DLD1 (cell line): ENCODE results near the gene SHC4.

Experiments used
- in situ Hi-C: cut with HindIII; loops from 2 replicates; pipeline ENCODE4 v1.10.0; 2017; ENCODE audit warnings: low sequenced_read_pairs

The SHC4 gene

DNA sequence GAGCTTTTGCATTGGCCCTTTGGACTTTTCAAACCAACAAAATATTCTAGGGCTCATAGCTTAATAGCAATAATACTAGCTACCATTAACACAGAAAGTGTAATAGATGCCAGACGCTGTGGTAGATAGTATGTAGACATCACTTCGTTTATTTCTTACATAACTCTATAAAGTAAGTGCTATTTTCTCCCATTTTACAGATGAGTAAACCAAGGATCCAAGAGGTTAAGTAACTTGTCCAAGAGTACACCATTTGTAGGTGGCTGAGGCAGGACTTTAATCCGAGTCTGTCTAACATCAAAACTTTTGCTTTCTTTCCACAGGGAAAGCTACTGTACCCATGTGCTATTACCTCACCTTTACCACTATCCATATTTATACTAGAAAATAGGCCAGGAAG lies 73.8 kb downstream of the SHC4 start:
- in situ Hi-C loops, result no loop called here

DNA sequence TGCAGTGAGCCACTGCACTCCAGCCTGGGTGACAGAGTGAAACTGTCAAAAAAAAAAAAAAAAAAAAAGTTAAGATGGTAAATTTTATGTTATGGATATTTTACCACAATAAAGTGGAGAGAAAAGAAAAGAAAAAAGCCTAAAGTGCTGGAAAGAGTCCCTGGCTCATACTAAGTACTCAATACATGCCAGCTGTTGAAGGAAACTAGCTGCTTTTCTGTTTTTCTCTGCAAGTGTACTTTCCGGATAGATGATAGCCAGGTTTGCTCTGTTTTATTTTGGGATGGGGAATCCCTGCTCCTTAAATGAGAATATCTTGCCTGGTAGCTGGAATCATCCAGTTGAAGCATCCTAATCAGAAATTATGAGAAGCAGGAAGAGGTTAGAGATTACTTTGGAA lies 74.9 kb downstream of the SHC4 start:
- in situ Hi-C loops, result no loop called here

- in situ Hi-C loops, result no loop called here
Observed at GRCh38 chr15:48888191-48888590, 75.5 kb downstream of the SHC4 start.

GRCh38 chr15:48887144-48887543 lies 76.6 kb downstream of the SHC4 start:
- in situ Hi-C loops, result no loop called here

DNA sequence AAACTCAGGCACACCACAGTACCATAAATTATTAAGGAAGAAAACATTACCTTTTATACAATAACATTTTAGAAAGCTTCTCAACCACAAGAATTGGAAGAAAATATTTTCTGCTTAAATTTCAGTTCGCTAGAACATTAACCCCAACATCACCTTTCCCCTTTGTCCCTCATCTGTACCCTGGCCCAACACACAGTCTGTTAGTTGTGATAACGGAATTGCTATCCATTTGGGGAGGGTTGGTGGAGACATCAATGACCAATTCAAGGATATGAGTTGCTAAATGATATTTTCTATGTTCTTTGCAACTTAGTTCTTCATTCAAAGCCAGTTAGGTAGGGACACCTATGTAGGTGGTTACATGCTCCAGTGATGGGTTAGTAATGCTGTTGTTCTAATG lies 80.0 kb downstream of the SHC4 start:
- in situ Hi-C loops, result no loop called here

GRCh38 chr15:48880070-48880634 lies 83.6 kb downstream of the SHC4 start:
- in situ Hi-C loops, result no loop called here

GRCh38 chr15:48877630-48878595 lies 85.8 kb downstream of the SHC4 start, which contains the start of gene EID1:
Gene EID1, plus strand, starts transcription at chr15:48878134. Its CDS starts 43 bp downstream, at chr15:48878177.
- in situ Hi-C loops, result no loop called here

DNA sequence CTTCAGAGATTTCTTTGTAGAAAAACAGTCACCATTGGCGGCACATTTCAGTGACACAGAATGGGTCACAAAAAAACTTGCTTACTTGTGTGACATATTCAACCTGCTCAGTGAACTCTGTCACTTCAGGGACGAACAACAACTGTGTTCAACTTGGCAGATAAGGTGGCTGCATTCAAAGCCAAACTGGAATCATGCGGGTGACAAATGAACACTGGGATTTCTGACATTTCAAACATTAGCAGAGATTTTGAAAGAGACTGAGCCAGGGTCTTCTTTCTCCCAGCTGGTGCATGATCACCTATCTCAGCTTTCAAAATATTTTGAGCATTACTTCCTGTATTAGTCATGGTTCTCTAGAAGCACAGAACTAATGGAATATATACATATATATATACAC lies 87.7 kb downstream of the SHC4 start:
- in situ Hi-C loops, result no loop called here

GRCh38 chr15:48875241-48875960 lies 88.3 kb downstream of the SHC4 start:
- in situ Hi-C loops, result no loop called here

GRCh38 chr15:48872632-48873031 lies 91.1 kb downstream of the SHC4 start:
- in situ Hi-C loops, result no loop called here

DNA sequence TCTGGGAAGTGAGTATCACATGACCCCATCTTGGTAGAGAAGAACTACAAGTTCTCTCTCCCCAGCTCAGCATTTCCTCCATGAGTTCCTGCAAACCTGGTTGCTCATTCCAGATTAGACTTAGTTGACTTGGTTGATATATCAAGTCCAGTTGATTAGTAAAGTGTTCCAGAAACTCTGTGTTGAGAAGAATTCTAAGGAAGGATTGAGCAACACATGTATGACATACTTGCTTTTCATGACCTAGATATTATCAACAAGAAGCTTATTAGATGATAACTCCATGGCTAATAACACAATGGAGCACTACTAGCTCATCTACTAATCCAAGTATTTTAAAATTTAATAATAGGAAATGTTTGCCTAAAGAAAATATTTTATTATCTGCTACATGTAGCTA lies 92.2 kb downstream of the SHC4 start:
- in situ Hi-C loops, result no loop called here

- in situ Hi-C loops, result no loop called here
Observed at GRCh38 chr15:48869966-48870365, 93.8 kb downstream of the SHC4 start.

DNA sequence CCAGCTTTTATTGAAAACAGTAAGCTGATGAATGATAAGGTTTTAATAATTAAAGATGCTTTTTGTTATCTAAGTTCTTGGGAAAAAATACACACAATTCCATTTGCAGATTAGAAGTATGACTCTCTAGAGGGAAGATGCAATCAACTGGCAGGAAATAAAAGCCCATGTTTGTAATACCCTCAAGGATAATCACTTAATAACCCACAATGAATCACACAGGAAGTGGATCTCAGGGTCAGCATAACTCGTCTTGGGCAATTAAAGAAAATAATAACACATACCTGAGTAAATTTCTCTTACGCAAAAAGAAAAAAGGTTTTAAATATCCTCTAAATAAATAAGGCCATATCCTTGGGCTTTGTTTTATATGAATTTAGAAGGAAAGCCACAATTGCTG lies 95.2 kb downstream of the SHC4 start:
- in situ Hi-C loops, result no loop called here

GRCh38 chr15:48868023-48868422 lies 95.7 kb downstream of the SHC4 start:
- in situ Hi-C loops, result no loop called here

- in situ Hi-C loops, result no loop called here
Observed at GRCh38 chr15:48866141-48866563, 97.6 kb downstream of the SHC4 start.

GRCh38 chr15:48865370-48866079 lies 98.2 kb downstream of the SHC4 start:
- in situ Hi-C loops, result no loop called here

DNA sequence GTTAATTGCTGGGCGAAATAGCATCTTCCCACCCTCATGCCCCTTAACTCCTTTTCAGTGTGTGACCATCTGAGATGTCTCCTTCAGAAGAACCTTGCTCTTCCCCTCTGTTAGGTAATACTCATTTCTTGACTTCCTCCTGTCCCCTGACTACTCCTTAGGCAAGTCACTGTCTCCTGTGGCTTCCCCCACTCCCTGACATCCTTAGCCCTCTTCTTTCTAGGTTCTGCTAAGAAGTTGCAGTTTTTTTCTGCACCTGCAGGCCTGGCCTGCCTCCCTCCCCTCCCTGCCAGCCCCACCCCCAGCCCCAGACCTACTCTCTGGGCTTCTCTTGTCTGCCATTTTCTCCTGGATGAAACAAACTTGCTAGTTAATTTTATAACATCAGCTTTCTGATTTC lies 101.0 kb downstream of the SHC4 start:
- in situ Hi-C loops, result no loop called here

- in situ Hi-C loops, result no loop called here
Observed at GRCh38 chr15:48861813-48862431, 101.8 kb downstream of the SHC4 start.

GRCh38 chr15:48859426-48859825 lies 104.3 kb downstream of the SHC4 start:
- in situ Hi-C loops, result no loop called here

GRCh38 chr15:48858401-48858800 lies 105.3 kb downstream of the SHC4 start:
- in situ Hi-C loops, result no loop called here

GRCh38 chr15:48856942-48857341 lies 106.8 kb downstream of the SHC4 start:
- in situ Hi-C loops, result no loop called here
